GM19238 (cell line): ENCODE data around the gene CYP3A7.
"Not testable (repeated sequence)": the region's sequence is repeated elsewhere in the genome, so short reads cannot be mapped to it uniquely, and the experiment has no call there.

ENCODE experiments used
- DNase-seq: peaks from one replicate; pipeline ENCODE4 v3.0.0; 2011; ENCODE audit warnings: low spot score; ENCODE audit not compliant: insufficient read length

CYP3A7 gene

DNA sequence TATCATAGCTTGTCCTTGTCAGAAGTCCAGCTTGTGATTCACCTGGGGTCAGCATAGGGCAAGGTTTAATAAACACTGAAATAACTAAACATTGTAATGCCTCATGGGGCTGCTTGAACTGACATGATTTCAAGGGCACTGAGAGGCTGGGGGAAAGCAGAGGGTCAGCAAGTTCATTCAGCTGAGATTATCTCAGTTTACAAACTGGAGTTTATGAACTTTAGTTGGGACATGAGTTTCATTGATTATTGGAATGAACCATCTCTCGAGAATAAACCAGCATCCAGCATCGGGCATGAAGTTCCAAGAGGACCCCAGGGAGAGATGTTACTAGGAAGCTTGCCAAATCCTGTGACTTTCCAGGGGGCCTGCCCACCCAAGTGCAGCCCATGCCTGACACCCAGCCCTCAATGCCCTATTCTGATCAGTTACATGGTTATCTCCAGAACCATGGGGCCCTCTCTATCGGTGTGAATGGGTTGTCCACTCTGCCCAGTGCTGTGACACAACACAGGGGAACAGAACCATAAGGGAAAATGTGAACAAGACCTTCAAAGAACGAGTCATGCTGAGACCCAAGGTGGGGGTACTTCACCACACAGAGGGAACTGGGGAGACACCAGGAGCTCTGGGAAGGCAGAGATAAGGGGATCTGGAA lies 7.9 kb upstream of the CYP3A7 start:
- no peak for DNase-seq

DNA sequence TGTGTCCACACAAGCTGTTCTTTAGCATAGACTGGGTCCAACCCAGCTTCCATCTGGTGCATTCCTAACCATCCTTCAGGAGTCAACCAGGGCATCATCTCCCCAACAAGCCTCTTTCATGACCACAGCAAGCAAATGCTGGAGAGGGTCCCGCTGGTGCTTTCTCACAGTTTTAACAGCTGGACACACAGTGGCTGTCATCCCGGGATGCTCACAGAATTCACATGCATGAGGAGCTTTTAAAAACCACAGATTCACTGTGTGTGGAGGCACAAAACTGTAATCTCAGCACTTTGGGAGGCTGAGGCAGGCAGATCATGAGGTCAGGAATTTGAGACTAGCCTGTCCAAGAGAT lies 6.4 kb upstream of the CYP3A7 start:
- DNase-seq = no peak

DNA sequence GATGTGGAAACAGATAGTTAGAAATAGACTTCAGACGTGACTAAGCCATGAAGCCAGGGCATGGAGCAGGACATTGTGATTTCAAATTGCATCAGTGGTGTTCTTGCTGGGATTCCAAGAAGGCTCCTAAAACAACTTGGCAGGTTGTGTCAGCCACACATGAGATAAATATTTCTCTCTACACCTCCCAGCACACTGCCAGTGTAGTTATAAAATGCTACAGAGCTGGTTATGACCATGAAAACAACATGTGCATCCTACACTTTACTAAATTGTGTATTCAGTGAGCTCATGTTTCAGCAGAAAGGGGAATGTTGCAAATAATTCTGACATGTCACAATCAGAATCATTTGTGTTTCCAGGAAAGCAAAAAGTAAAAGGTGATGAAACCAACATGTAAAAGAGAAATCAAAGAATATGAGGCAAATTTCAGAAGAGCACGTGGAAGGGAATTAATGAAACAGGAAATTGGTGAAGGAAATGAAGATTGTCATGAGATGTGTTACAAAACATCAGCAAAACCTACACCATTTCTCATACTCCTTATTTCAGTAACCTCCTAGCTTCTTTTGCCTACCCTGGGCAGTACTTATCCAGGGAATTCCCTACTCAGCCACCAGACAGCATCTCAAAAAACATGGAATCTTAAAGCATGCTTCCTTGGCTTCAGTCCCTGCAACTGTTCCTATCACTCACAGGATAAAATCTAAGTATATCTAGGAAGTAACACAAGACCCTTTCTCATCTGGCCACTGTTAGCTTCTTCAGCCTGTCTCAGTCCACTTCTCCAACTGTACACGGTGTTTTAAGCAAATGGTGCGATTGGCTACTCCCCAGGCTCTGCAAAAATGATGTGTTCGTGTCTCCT lies 5.8 kb upstream of the CYP3A7 start:
- no peak for DNase-seq

DNA sequence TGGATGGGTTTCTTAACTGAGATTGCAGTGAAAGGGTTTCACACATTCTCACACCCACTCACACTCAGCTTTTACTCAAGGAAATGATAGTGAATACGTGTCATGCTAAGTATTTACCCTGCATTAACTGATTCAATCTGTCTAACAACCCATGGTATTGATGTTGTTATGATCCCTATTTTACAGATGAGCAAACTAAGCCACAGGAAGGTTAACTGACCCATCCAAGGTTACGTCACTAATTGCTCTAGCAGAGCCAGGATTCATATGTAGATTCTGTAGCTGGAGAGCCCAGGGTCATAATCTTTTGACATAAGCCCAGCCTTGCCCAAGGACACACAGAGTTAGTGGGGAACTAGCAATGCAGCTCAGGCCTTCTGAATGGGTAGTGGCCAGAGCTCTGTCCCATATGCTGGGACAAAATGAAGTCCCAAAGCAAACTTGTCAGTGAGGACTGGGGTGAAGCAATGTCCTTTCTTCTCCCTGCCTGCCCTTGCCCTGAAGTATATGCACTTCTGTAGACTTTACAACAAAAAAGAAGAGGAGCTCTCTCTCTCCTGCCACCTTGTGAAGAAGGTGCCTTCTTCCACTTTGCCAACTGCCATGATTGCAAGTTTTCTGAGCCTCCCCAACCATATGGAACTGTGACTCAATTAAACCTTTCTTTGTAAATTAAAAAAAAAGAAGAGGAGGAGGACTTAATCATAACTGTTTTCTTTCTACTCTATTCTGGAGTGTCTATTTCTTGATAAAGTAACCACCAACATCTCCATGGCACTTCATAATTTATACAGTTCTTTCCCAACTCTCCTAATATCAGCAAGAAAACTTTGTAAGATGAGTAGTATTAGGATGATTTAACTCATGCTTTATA lies 4.9 kb upstream of the CYP3A7 start:
- DNase-seq = no peak

DNA sequence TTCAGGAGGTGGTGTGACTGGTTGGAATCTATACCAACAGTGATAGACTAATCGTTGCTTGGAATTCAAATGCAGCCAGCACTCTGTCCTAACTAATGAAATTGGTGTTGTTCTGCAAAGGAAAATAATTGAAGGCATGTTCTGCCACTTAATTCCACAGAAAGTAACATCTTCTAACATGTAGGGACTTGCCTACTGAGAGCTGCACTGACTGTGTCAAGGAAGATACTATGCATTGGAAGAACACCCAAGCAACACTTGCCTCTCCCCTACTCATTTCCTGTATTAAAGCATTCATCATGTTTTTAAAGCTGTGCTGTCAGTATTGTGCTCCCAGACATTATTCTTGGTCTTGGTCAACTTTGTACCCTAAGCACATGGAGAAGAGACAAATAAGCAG lies 2.7 kb upstream of the CYP3A7 start:
- no peak for DNase-seq

DNA sequence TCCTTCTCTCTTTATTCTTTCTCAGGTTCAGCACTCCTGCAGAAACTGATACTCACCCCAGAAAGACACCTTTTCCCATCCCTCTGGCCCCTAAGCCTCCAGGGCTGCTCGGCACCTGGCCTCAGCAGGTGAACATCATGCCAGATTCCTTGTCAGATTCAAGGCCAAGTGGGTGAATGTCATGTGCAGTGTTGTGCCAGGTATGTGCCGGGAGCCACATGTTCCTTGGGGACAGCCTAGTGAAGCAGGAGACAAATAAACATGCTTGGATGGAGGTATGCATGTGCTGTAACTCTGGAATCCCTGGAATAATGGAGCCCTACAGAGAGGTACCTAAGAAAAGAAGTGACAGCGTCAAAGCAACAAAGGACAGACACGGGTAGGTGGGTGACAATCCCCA lies 1.7 kb upstream of the CYP3A7 start:
- DNase-seq = not testable (repeated sequence)

DNA sequence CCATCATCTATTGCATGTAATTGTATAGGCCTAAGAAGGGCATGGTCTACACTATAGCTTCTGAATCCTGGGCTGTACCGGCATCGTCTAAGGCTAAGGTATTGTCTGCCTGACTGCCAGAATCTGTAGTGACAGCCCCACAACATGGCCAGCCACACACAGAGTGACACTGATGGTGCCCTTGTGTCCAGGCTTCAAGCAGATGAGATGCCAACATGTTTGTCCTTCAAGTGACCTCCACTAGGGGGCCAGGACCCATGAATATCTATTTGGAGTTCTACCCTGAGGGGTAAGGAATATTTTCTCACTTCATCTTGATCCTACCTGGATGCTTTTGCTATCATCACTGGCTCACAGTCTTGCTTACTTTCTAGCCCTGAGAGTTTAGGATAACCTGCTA lies 1.5 kb downstream of the CYP3A7 start:
- DNase-seq = no peak

DNA sequence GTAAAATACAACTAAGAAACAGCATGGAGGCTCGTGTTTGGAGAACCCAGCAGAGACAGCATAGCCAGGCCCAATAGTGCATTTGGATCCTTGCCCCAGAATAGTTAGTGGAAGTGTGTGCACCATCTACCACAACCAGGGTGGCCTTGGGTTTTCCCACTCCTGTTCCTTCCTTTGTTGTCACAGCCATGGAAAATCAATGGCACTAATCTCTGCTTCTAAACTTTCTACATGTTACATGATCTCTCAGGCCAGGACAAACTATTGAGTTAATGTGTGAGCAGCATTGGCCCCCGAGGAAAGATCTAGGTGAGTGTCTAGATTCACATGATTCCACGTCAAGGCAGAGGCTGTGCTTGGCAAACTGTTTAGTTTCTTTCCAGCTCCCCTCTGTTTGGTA lies 2.0 kb downstream of the CYP3A7 start:
- no peak for DNase-seq

DNA sequence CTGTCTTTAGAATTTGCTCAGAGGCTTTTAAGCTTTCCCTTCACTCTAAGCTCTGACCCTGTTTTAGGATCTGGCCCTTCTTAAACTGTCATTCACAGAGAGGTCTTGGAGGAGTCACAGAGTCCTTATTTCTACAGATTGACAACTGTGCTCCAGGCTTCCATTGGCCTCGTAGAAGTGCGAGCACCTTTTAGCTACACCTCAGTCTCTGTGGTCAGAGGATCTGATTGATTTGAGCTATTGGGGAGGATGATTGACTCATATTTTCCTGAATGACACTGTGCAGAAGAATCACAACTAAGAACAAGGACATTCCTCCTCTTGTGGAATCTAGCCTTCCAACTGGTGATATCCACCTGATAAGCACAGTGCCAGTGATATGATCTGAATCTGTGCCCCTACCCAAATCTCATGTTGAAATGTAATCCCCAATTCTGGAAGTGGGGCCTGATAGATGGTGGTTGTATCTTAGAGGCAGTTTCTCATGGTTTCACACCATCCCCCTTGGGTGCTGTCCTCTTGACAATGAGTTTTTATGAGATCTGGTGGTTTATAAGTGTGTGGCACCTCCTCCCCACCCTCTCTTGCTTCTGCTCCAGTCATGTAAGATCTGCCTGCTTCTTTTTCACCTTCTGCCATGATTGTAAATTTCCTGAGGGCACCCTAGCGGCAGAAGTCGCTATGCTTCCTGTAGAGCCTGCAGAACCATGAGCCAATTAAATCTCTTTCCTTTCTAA lies 3.2 kb downstream of the CYP3A7 start:
- no peak for DNase-seq

DNA sequence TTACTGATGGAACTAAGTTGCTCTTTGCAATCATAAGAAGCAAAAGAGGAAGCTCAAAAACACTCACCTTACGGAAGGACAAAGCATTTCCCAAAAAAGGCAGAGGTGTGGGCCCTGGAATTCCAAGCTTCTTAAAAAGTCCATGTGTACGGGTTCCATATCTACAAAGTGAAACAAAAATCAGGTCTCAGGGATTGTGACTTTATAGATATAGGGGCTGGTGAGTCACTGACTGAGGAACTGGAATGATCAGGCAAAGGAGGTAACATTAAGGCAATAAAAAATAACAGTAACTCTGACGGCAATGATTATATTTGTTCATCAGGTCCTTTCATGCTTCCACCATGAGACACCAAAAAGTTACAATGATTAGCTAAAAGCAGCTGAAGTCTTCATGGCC lies 4.0 kb downstream of the CYP3A7 start:
- DNase-seq = no peak

DNA sequence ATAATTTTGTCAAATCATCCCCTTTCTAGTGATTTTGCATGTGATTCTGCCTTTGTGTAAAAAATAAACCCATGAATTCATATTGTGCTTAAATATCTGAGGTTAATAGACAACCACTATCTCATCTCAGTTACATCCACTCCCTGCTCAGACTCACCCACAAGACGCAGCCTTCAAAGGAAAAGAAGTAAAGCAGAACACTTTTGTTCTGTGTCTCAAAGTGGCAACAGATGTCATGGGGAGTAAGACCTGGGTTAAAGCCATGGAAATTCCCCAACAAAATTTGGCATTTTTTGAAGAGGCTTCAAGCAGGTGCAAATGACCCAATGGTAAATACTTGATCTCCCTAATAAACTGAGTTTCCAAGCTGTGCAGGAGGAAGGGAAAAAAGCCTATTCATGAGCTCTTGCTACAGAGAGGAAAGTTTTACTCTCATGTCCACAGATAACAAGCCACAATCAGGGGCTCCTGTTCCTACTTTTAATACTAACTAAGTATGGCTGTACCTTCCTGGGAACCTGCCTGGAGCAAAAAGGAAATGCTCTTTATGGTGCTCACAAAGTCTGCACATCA lies 4.7 kb downstream of the CYP3A7 start:
- no peak for DNase-seq

DNA sequence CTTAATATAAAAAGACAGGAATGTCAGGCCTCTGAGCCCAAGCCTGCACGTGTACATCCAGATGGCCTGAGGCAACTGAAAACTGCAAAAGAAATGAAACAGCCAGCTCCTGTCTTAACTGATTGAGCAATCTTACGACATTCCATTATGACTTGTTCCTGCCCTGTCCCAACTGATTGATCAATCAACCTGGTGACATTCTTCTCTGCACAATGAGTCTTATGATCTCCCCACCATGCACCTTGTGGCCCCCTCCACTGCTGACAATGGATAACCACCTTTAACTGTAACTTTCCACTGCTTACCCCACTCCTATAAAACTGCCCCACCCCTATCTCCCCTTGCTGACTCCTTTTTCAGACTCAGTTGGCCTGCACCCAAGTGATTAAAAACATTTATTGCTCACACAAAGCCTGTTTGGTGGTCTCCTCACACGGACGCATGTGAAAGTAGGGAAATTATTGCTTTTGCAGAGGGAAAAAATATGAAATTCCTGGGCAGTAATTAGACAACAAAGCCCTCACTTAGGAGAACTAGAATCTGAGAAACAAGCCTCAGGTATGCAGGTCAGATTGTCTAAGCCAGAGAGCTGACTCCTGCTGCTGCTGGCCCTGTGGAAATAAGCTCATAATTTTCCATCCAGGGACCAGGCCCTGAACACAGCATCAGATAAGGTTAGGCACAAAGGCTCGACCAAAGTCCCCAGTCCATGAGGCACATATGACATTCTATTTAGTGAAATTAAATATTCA lies 5.3 kb downstream of the CYP3A7 start:
- DNase-seq = no peak

DNA sequence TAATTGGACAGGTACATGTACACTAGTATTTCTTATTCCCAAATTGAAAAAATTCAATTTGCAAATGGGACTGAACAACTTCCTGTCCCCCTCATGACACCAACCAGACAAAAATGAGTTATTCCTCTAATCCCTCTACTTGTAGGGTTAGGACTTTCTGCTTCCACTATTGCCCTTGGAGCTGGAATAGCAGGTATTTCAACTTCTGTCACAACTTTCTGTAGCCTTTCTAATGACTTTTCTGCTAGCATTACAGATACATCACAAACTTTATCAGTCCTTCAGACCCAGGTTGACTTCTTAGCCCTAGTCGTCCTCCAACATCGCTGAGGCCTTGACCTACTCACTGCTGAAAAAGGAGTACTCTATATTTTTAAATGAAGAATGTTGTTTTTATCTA lies 6.4 kb downstream of the CYP3A7 start:
- no peak for DNase-seq

DNA sequence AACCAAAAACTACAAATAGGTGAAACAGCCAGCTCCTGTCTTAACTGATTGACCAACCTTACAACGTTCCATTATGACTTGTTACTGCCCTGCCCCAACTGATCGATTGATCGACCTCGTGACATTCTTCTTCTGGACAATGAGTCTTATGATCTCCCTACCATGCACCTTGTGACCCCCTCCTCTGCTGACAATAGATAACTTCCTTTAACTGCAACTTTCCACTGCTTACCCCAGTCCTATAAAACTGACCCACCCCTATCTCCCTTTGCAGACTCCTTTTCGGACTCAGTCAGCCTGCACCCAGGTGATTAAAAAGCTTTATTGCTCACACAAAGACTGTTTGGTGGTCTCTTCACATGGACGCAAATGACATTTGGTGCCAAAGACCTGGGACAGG lies 11.8 kb downstream of the CYP3A7 start:
- DNase-seq = not testable (repeated sequence)

DNA sequence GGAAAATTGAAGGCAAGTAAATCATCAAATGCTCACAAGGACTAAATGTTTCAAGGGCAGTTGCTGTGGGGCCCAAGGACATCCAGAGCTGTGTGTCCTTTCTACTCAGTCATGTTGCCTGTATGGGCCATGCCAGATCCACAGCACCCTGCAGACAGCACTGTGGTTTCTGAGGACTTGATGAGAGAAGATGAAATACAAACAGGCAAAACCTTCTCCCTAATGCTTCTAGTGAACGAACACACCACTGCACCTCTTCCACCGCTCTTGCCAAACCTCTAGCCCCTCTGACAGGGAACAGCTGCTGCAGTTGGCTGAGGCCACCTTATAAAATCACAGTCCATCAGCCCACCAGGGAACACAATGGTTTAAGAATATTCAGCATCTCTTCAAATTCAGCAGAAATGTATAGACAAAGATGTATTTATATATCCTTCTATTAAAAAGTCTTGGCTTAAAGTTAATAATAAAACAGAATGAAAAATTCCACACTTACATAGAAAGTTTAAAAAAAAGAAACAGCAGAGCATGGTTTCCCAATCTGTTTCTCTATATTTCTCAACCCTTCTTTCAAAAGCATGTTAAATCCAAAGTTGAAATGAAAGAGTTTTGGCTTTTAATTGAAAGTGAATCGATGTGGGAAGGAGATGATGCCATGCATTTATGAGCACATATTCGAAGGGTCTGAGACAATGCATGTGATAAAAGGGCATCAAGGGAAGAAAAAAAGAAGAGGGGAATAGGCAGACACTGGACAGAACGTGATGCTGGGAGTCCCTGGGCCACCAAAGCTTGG lies 14.0 kb downstream of the CYP3A7 start:
- no peak for DNase-seq

DNA sequence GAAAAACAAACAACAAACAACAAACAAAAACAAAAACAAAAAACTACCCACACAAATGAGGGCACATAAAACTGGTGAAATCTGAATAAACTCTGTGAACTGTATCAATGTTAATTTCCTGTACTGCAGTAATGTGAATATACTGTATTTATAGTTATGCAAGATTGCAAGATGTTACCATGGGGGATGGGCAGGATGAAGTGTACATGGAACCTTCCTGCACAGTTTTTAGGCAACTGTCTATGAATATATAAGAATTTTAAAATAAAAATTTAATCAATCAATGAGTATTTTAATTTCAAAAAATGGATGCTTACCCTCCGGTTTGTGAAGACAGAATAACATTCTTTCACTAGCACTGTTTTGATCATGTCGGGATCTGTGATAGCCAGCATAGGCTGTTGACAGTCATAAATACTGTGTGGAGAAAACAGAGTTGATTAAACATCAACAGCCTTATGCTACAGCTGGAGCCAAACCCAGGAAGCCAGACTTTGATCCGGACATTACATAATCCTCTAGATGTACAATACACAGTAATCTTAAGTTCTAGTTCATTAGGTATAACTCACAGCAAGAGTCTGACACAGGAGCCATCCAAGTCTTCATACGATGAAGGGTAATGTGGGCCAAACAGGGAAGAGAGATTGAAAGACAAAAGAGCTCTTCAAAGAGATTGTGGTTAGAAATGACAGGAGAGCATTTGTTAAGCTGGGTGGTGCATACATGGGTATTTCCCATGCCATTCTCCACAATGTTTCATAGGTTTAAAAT lies 14.8 kb downstream of the CYP3A7 start:
- DNase-seq = no peak

DNA sequence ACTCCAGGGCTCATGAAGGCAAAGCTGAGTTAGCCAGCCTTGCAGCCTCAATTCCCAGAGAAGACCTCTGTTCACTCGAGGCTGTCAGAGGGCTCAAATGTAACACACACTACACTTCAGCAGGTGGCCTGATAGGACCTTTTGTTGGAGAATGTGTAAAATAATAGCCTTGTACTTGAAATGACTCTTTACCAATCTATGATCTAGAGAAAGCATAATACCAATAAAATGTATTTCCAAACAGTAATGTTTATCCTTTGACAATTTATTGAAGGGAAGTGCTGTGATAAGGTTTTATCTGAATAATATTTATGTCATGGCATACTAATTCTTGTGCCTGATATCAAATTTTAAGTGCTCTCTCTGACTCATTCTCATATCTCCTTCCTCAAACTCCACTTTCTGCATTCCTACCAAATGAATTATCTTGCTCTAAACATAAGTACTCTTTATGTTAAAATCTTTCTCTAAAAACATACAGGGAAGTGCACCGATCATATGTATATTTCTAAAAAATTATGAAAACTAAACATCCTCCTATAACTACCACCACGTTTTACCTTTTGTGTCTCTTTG lies 20.9 kb downstream of the CYP3A7 start:
- no peak for DNase-seq

DNA sequence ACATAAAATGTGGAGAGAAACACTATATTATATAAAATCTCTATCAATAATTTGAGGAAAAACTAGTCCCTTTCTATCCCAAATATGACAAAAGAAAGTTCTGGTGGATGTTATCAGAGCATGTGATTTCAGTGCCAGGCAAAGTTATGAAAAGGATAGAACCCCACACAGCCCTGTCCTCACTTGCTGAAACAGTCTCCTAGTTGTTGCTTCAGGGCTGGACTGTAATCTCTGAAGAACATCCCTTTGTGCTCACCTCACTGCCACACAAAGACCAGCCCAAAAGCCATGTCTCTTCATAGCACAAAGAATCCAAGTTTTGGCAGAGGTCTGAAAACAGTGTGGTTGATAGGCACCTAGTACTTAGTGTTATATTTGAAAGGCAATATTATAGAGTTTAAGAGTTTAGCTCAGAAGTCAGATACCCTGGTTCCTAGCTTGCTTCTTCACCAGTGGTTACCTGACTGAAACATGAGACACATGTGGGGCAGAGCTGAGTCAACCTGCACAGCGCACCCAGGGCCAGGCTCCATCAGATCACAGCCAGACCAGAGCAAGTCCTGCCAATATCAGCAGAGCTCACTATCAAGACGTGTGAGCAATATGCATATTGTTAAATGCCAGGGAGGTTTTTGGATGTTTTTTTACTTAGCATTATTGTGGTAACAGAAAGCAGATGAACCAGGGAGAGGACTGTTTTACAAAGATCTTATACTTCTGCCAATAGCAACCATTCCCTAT lies 25.0 kb downstream of the CYP3A7 start:
- no peak for DNase-seq
